Astrocyte (in vitro differentiated cells and primary cell): ENCODE results near the gene CPNE4.

Experiments
- EZH2 ChIP-seq: IDR thresholded peaks from 2 replicates; pipeline ENCODE4 v1.6.1; 2012; ENCODE audit warnings: mild to moderate bottlenecking, low read length, inconsistent platforms; ENCODE audit not compliant: insufficient read depth
- TF ChIP-seq, protein P1 (sequence below): IDR thresholded peaks from 2 replicates; pipeline ENCODE4 v1.5.1; 2011; ENCODE audit warnings: low read depth, mild to moderate bottlenecking, inconsistent platforms, low read length, moderate library complexity; ENCODE audit not compliant: insufficient read depth

DNA sequence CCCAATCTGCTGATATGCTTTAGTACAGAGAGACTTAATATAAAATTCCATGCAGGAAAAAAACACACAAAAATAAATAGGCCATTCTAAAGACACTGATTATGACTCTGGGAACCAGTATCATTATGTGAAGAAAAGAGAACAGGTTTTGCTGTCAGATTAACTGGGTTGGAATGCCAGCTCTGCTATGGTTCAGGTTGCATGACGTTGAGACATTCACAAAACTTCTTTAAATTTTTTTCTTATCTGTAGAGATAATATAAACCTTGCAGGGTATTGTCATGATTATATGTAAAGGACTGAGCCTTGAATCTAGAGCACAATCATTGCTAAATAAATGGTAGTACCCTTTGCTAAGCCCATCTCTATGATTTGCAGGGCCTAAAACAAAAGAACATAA lies 86.0 kb downstream of the CPNE4 start:
- TF ChIP-seq, protein P1, sequence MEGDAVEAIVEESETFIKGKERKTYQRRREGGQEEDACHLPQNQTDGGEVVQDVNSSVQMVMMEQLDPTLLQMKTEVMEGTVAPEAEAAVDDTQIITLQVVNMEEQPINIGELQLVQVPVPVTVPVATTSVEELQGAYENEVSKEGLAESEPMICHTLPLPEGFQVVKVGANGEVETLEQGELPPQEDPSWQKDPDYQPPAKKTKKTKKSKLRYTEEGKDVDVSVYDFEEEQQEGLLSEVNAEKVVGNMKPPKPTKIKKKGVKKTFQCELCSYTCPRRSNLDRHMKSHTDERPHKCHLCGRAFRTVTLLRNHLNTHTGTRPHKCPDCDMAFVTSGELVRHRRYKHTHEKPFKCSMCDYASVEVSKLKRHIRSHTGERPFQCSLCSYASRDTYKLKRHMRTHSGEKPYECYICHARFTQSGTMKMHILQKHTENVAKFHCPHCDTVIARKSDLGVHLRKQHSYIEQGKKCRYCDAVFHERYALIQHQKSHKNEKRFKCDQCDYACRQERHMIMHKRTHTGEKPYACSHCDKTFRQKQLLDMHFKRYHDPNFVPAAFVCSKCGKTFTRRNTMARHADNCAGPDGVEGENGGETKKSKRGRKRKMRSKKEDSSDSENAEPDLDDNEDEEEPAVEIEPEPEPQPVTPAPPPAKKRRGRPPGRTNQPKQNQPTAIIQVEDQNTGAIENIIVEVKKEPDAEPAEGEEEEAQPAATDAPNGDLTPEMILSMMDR: no peak
- no peak for TF ChIP-seq EZH2
